ENCODE results near the gene TPRN.

TPRN gene

GRCh38 chr9:137236936-137237421, 36.4 kb upstream of the TPRN start:
- in situ Hi-C loops (cut with MboI; ENCODE audit: low sequenced_read_pairs) = no loop called here

- in situ Hi-C loops (cut with MboI; ENCODE audit: low sequenced_read_pairs) = no loop called here
Measured at GRCh38 chr9:137236238-137236935, 35.8 kb upstream of the TPRN start.

GRCh38 chr9:137235424-137236237, 35.1 kb upstream of the TPRN start:
- in situ Hi-C loops (cut with MboI; ENCODE audit: low sequenced_read_pairs) = no loop called here

GRCh38 chr9:137234758-137235423, 34.4 kb upstream of the TPRN start:
- in situ Hi-C loops (cut with MboI; ENCODE audit: low sequenced_read_pairs) = no loop called here

- in situ Hi-C loops (cut with MboI; ENCODE audit: low sequenced_read_pairs) = no loop called here
Measured at GRCh38 chr9:137234055-137234697, 33.6 kb upstream of the TPRN start.

- in situ Hi-C loops (cut with MboI; ENCODE audit: low sequenced_read_pairs) = no loop called here
Measured at GRCh38 chr9:137233143-137233980, 32.8 kb upstream of the TPRN start.

- in situ Hi-C loops (cut with MboI; ENCODE audit: low sequenced_read_pairs) = no loop called here
Measured at GRCh38 chr9:137232510-137232909, 32.0 kb upstream of the TPRN start.

GRCh38 chr9:137232101-137232500, 31.6 kb upstream of the TPRN start:
- in situ Hi-C loops (cut with MboI; ENCODE audit: low sequenced_read_pairs) = no loop called here

- in situ Hi-C loops (cut with MboI; ENCODE audit: low sequenced_read_pairs) = no loop called here
Measured at GRCh38 chr9:137231372-137232039, 31.0 kb upstream of the TPRN start.

GRCh38 chr9:137230705-137231371, 30.3 kb upstream of the TPRN start, which contains the start of gene SLC34A3:
Gene SLC34A3 (plus strand): TSS chr9:137230901. CDS start chr9:137231703, 802 bp downstream.
- in situ Hi-C loops (cut with MboI; ENCODE audit: low sequenced_read_pairs) = no loop called here

- in situ Hi-C loops (cut with MboI; ENCODE audit: low sequenced_read_pairs) = loop anchor here (5.0 kb wide), 1 partner anchor 108 kb away; no protein-coding TSS in a partner anchor
Measured at GRCh38 chr9:137229903-137230704, 29.6 kb upstream of the TPRN start.

- in situ Hi-C loops (cut with MboI; ENCODE audit: low sequenced_read_pairs) = loop anchor here (5.0 kb wide), 1 partner anchor 107 kb away; no protein-coding TSS in a partner anchor
Measured at GRCh38 chr9:137228968-137229896, 28.7 kb upstream of the TPRN start.

GRCh38 chr9:137228506-137228967, 28.0 kb upstream of the TPRN start:
- in situ Hi-C loops (cut with MboI; ENCODE audit: low sequenced_read_pairs) = loop anchor here (5.0 kb wide), 1 partner anchor 106 kb away; no protein-coding TSS in a partner anchor

GRCh38 chr9:137227853-137228505, 27.4 kb upstream of the TPRN start:
- in situ Hi-C loops (cut with MboI; ENCODE audit: low sequenced_read_pairs) = loop anchor here (5.0 kb wide), 1 partner anchor 106 kb away; no protein-coding TSS in a partner anchor

GRCh38 chr9:137227054-137227852, 26.7 kb upstream of the TPRN start, which contains the start of gene RNF224:
Gene RNF224 (plus strand): TSS chr9:137227502. CDS start chr9:137228336, 834 bp downstream.
- in situ Hi-C loops (cut with MboI; ENCODE audit: low sequenced_read_pairs) = loop anchor here (5.0 kb wide), 1 partner anchor 105 kb away; no protein-coding TSS in a partner anchor
